ENCODE results near the gene SLC49A3.

- TF ChIP-seq CTCF (IDR thresholded peaks at IDR 0.05): no peak
- no peak for TF ChIP-seq POLR2A (IDR thresholded peaks at IDR 0.05)
- TF ChIP-seq EP300 (IDR thresholded peaks at IDR 0.05): no peak
Measured at GRCh38 chr4:654503-654845, 34.5 kb downstream of the SLC49A3 start.

Data from tibial nerve (tissue), 4 donors.